ENCODE data around the gene ARHGEF33.

The ARHGEF33 gene

GRCh38 chr2:38966006-38966405 is 76.3 kb downstream of the ARHGEF33 start:
- peak overlapping the region in 1 of 2 donors; percentile 71 for H3K27ac Mint-ChIP-seq
- H3K27me3 Mint-ChIP-seq: peaks cover 28% of the 10 kb centered on the region
- ATAC-seq (no peak), DNase-seq (no peak)
- no peaks in the 10 kb centered on the region for H3K9me3 Mint-ChIP-seq
- H3K4me3 Mint-ChIP-seq: no peak overlapping the region
- peaks cover 5% of the 10 kb centered on the region for H3K4me1 Mint-ChIP-seq

DNA sequence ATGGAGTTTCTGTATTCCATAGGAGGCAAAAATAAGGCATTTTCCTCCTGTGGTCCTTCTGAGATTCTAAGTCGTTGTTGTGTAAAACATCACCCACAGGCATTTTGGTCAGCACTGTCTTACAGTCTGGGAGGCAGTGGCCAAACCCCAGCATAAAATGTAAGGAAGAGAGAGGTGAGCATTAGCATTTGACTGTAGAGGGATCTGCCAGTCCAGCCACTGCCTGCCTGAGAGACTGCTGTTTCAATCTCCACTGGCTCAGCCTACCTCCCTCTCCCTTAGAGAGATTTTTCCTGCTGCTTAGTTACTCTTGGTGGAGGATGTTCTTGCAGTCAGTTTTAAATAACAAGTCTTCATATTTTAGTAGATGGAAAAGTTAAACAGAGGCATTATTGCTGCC is 77.0 kb downstream of the ARHGEF33 start:
- ATAC-seq (no peak), DNase-seq (no peak)
- Mint-ChIP-seq H3K4me1 (peaks cover 5% of the 10 kb centered on the region), H3K4me3 (no peak overlapping the region), H3K9me3 (no peaks in the 10 kb centered on the region), H3K27me3 (peaks cover 21% of the 10 kb centered on the region), H3K27ac (no peak overlapping the region)

DNA sequence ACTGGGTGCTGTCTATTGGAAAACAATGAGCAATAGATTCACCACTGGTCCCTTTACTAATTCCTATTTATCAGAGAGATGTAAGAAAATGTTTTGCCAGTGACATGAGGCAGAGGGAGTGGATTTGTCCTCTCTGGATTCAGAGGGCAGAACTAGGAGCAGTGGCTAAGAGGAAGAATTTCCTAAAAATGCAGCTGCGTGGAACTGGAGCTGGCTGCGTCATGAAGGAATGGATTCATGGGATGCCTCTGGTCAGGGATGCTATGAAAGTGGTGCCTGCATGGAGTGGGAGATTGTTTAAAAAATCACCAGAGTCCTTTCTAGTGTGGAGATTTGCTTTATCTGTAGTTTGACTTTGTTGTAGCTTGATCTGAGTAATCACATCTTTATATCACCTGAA is 78.3 kb downstream of the ARHGEF33 start:
- ATAC-seq: no peak
- Mint-ChIP-seq H3K4me1 (peaks cover 5% of the 10 kb centered on the region), H3K27ac (no peak overlapping the region), H3K9me3 (no peaks in the 10 kb centered on the region), H3K4me3 (no peak overlapping the region), H3K27me3 (peaks cover 13% of the 10 kb centered on the region)
- DNase-seq: no peak

GRCh38 chr2:38971377-38971776 is 81.7 kb downstream of the ARHGEF33 start:
- no peak for ATAC-seq
- peaks cover 5% of the 10 kb centered on the region for H3K4me1 Mint-ChIP-seq
- H3K9me3 Mint-ChIP-seq: no peaks in the 10 kb centered on the region
- no peak overlapping the region for H3K4me3 Mint-ChIP-seq
- peaks cover 9% of the 10 kb centered on the region for H3K27me3 Mint-ChIP-seq
- H3K27ac Mint-ChIP-seq: no peak overlapping the region
- no peak for DNase-seq

- H3K27me3 Mint-ChIP-seq: no peaks in the 10 kb centered on the region
- ATAC-seq (no peak), DNase-seq (no peak)
- no peak overlapping the region for H3K27ac Mint-ChIP-seq
- H3K4me3 Mint-ChIP-seq: no peak overlapping the region
- H3K4me1 Mint-ChIP-seq: no peaks in the 10 kb centered on the region
- H3K9me3 Mint-ChIP-seq: no peaks in the 10 kb centered on the region
These were observed 83.6 kb downstream of the ARHGEF33 start for GRCh38 chr2:38973266-38973665.

GRCh38 chr2:38975042-38975441 is 85.4 kb downstream of the ARHGEF33 start:
- Mint-ChIP-seq H3K27ac (no peak overlapping the region), H3K27me3 (no peaks in the 10 kb centered on the region)

DNA sequence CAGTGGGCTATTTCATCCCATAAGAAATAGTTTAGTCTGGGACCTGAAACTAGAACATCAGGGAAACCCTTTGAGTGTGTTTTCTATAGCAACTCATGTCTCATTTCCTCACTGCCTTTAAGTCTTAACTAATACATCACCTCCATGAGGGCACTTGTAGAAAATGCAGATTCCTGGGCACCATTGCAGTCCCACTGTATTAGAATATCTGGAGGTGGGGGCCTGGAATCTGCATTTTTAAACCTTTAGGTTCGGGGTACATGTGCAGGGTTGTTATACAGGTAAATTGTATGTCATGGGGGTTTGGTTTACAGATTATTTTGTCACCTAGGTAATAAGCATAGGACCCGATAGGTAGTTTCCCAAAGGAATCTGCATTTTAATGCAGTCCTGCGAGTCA is 87.4 kb downstream of the ARHGEF33 start:
- no peaks in the 10 kb centered on the region for H3K9me3 Mint-ChIP-seq
- no peak overlapping the region for H3K27ac Mint-ChIP-seq
- ATAC-seq (no peak), DNase-seq (no peak)
- no peaks in the 10 kb centered on the region for H3K4me1 Mint-ChIP-seq
- no peaks in the 10 kb centered on the region for H3K27me3 Mint-ChIP-seq
- no peak overlapping the region for H3K4me3 Mint-ChIP-seq

More at GRCh38 chr2:38975042-38975441, 85.4 kb downstream of the ARHGEF33 start:
- H3K9me3 Mint-ChIP-seq: no peaks in the 10 kb centered on the region
- DNase-seq: no peak
- no peak for ATAC-seq
- H3K4me1 Mint-ChIP-seq: no peaks in the 10 kb centered on the region
- H3K4me3 Mint-ChIP-seq: no peak overlapping the region

GRCh38 chr2:38978296-38978903 is 88.7 kb downstream of the ARHGEF33 start:
- Mint-ChIP-seq H3K27ac (peak overlapping the region; percentile 14 to 40), H3K27me3 (no peaks in the 10 kb centered on the region), H3K4me1 (no peaks in the 10 kb centered on the region), H3K4me3 (no peak overlapping the region), H3K9me3 (no peaks in the 10 kb centered on the region)
- no peak for ATAC-seq
- DNase-seq: no peak

GRCh38 chr2:38978908-38979307 is 89.2 kb downstream of the ARHGEF33 start:
- DNase-seq (no peak), ATAC-seq (no peak)
- H3K9me3 Mint-ChIP-seq: no peaks in the 10 kb centered on the region
- no peaks in the 10 kb centered on the region for H3K27me3 Mint-ChIP-seq
- no peaks in the 10 kb centered on the region for H3K4me1 Mint-ChIP-seq
- no peak overlapping the region for H3K4me3 Mint-ChIP-seq
- H3K27ac Mint-ChIP-seq: peak overlapping the region in 1 of 2 donors; percentile 14

DNA sequence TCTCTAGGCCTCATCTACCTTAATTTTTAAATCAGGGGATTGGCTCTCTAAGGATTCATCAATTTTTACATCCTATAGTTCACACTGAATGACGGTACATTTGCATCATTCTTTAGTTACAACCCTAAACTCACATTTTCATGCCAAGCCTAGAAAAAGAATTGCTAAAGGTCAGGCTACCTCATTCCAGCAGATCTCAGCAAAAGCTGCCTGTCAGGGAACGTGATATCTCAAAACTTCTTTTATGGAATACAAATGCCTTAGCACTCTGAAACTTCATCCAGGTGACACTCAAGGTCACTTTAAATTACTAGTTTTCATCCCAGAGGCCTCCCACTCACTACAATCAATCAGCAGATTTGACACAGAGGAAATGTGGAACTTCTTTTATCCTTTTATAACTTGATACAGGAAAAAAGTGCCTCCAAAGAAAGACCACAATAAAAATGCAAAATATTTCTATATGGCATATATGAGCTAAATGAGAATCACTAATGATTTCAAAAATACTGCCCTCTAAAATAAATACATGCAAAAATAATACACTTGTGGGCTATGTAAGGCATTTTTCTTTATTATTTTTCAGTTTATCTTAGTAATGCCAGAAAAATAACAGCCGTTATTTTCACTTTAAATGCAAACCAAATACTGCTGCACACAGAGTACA is 91.5 kb downstream of the ARHGEF33 start:
- no peaks in the 10 kb centered on the region for H3K4me1 Mint-ChIP-seq
- H3K27me3 Mint-ChIP-seq: no peaks in the 10 kb centered on the region
- DNase-seq: no peak
- ATAC-seq: no peak
- no peak overlapping the region for H3K27ac Mint-ChIP-seq
- no peaks in the 10 kb centered on the region for H3K9me3 Mint-ChIP-seq
- no peak overlapping the region for H3K4me3 Mint-ChIP-seq

GRCh38 chr2:38981670-38982357 is 92.1 kb downstream of the ARHGEF33 start:
- Mint-ChIP-seq H3K4me3 (no peak overlapping the region), H3K27ac (no peak overlapping the region), H3K9me3 (no peaks in the 10 kb centered on the region), H3K27me3 (no peaks in the 10 kb centered on the region), H3K4me1 (no peaks in the 10 kb centered on the region)
- no peak for ATAC-seq
- no peak for DNase-seq

- ATAC-seq: no peak
These were observed 92.8 kb downstream of the ARHGEF33 start for GRCh38 chr2:38982498-38982897.

DNA sequence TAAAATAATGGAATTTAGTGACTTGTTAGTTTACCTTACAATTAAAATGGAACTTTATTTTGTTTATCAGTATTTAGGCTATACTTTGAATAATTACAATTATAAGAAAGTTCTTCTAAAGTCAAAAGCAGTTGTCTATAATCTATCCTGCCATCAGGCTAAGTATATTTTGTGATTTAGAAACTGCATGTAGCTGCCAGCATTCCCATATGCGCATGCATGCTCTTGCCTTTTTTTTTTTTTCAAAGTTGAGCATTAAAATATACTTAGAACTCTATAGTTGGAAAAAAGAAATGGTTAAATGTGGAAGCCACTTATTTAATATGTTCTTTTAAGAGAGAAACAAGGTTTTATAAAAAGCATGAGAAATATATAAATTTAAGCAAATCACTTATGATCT is 99.0 kb downstream of the ARHGEF33 start:
- H3K9me3 Mint-ChIP-seq: no peaks in the 10 kb centered on the region
- no peak overlapping the region for H3K27ac Mint-ChIP-seq
- DNase-seq: no peak
- H3K27me3 Mint-ChIP-seq: no peaks in the 10 kb centered on the region
- ATAC-seq: no peak
- no peak overlapping the region for H3K4me3 Mint-ChIP-seq
- no peaks in the 10 kb centered on the region for H3K4me1 Mint-ChIP-seq

More at GRCh38 chr2:38982498-38982897, 92.8 kb downstream of the ARHGEF33 start:
- Mint-ChIP-seq H3K4me3 (no peak overlapping the region), H3K27me3 (no peaks in the 10 kb centered on the region), H3K4me1 (no peaks in the 10 kb centered on the region), H3K27ac (no peak overlapping the region), H3K9me3 (no peaks in the 10 kb centered on the region)
- no peak for DNase-seq

GRCh38 chr2:38991899-38992298 is 102.2 kb downstream of the ARHGEF33 start:
- DNase-seq (no peak), ATAC-seq (no peak)
- no peaks in the 10 kb centered on the region for H3K4me1 Mint-ChIP-seq
- no peak overlapping the region for H3K27ac Mint-ChIP-seq
- no peaks in the 10 kb centered on the region for H3K9me3 Mint-ChIP-seq
- no peaks in the 10 kb centered on the region for H3K27me3 Mint-ChIP-seq
- H3K4me3 Mint-ChIP-seq: no peak overlapping the region

- no peak for ATAC-seq
- no peaks in the 10 kb centered on the region for H3K4me1 Mint-ChIP-seq
- H3K9me3 Mint-ChIP-seq: no peaks in the 10 kb centered on the region
- DNase-seq: no peak
- no peak overlapping the region for H3K4me3 Mint-ChIP-seq
- no peak overlapping the region for H3K27ac Mint-ChIP-seq
- no peaks in the 10 kb centered on the region for H3K27me3 Mint-ChIP-seq
These were observed 108.1 kb downstream of the ARHGEF33 start for GRCh38 chr2:38997781-38998180.

DNA sequence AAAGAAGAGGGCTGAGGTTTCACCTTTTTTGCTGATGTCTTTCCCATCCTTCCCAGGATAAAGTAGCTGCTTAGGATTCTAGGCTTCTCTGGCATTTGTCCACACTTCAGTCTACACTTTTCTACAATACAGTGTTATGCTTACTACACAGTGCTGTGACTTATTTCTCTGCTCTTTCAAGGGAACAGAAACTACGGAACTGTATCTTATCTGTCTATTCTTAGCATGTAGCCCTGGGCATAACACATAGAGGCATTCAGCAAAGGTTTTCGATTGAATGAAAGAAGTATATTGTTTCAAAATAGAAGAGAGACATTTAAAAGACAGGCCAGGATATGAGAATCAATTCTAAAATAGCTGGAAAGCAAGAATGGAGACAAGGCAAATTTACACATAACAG is 110.9 kb downstream of the ARHGEF33 start:
- ATAC-seq (no peak), DNase-seq (no peak)
- H3K27ac Mint-ChIP-seq: no peak overlapping the region
- H3K27me3 Mint-ChIP-seq: no peaks in the 10 kb centered on the region
- no peaks in the 10 kb centered on the region for H3K9me3 Mint-ChIP-seq
- no peaks in the 10 kb centered on the region for H3K4me1 Mint-ChIP-seq
- H3K4me3 Mint-ChIP-seq: no peak overlapping the region
